Kidney (tissue), 14 donors: ENCODE measurements around the gene C3orf33. TPM values are rescaled to one million over a fixed set of nuclear protein-coding genes. Genes with fewer than 3 reads are reported as not detected.

ENCODE experiments used
- DNase-seq, 5 donors: peaks; one replicate each; pipeline ENCODE4 v3.0.0-alpha.2; 2013 to 2020
- FAIRE-seq: peaks from 2 replicates; lab custom pipeline; 2012; peaks lifted over from hg19 to GRCh38; lab: Jason Lieb, UNC
- H3K27ac ChIP-seq, 2 donors: one replicate each; pipeline ENCODE4 v1.7.0; 2013; ENCODE audit warnings: low read depth in 2 of 2, low read length in 2 of 2, inconsistent platforms in 1 of 2
- H3K27me3 ChIP-seq: one replicate; pipeline ENCODE4 v1.7.1; 2013; ENCODE audit warnings: low read length, inconsistent platforms; ENCODE audit not compliant: control insufficient read depth, insufficient read depth
- H3K36me3 ChIP-seq, 3 donors: one replicate each; pipeline versions ENCODE4 v1.7.0 to v1.7.1; 2013; ENCODE audit warnings: low read length in 3 of 3, control low read depth in 1 of 3, inconsistent platforms in 1 of 3; ENCODE audit not compliant: insufficient read depth in 3 of 3, control insufficient read depth in 2 of 3
- H3K4me1 ChIP-seq, 3 donors: one replicate each; pipeline versions ENCODE4 v1.7.0 to v1.7.1; 2013; ENCODE audit warnings: low read length in 3 of 3, inconsistent platforms in 1 of 3, low read depth in 1 of 3; ENCODE audit not compliant: control insufficient read depth in 2 of 3, insufficient read depth in 2 of 3
- H3K4me3 ChIP-seq, 3 donors: one replicate each; pipeline versions ENCODE4 v1.7.0 to v1.8.1; 2013; ENCODE audit warnings: low read length in 3 of 3, control low read depth in 1 of 3, inconsistent platforms in 1 of 3
- H3K9ac ChIP-seq, 3 donors: one replicate each; pipeline versions ENCODE4 v1.7.0 to v1.7.1; 2013; ENCODE audit warnings: low read length in 3 of 3, control low read depth in 1 of 3, inconsistent platforms in 1 of 3
- H3K9me3 ChIP-seq, 3 donors: one replicate each; pipeline versions ENCODE4 v1.7.0 to v1.7.1; 2013; ENCODE audit warnings: low read length in 3 of 3, control low read depth in 1 of 3, inconsistent platforms in 1 of 3; ENCODE audit not compliant: control insufficient read depth in 2 of 3, insufficient read depth in 1 of 3
- CTCF ChIP-seq: IDR thresholded peaks from 3 replicates; pipeline ENCODE4 v1.5.1; 2012; ENCODE audit warnings: mild to moderate bottlenecking, moderate library complexity, borderline replicate concordance; ENCODE audit not compliant: insufficient read depth; ENCODE audit errors: extremely low read depth
- intact Hi-C: fragments of 100-400 bp; cut with DNase I; formaldehyde crosslinking; loops from one replicate; pipeline ENCODE4 v1.11.1; 2022
- polyA plus RNA-seq: library from polyadenylated mRNA; stranded (reverse); fragments of 350-450 nt; fragmentation: Illumina TruSeq; extraction: RNeasy Lipid Tissue Mini Kit (QIAGEN cat#74804); gene quantifications from one replicate; pipeline ENCODE4 v1.2.3, GENCODE V29; 2014; ENCODE audit warnings: low read depth, low replicate concordance; ENCODE audit not compliant: insufficient read depth
- total RNA-seq: library from RNA; stranded (reverse); fragmentation: NEBNext Ultra II Directional; extraction: Animal tissue kit (Norgen Biotek cat#: 25700); gene quantifications from one replicate; pipeline ENCODE4 v1.2.1, GENCODE V29; 2021
- donor health status: control.
- donor health status: control.
- donor health status: control.
- donor health status: control.
- donor health status: control.
- donor health status: DM: yes; HTN: yes; CAD: no.
- donor health status: Normal renal cell carcinoma (clear cell type).

Gene C3orf33
- total and polyA plus RNA-seq, 2 donors from 2014 or later: 6.0 to 8.1 TPM

- intact Hi-C loops: no loop called here
- DNase-seq (no peak), FAIRE-seq (no peak)
- H3K4me1 ChIP-seq: no peaks in the 10 kb centered on the region
- TF ChIP-seq CTCF: no peak
- H3K27me3 ChIP-seq: no peaks in the 10 kb centered on the region
- H3K4me3 ChIP-seq: no peak overlapping the region
- H3K9me3 ChIP-seq: no peaks in the 10 kb centered on the region
- H3K9ac ChIP-seq: no peak overlapping the region
- H3K27ac ChIP-seq: no peak overlapping the region
- peaks cover 0 to 6% (median 0%) of the 10 kb centered on the region in 3 donors for H3K36me3 ChIP-seq
These were observed 14.9 kb downstream of the C3orf33 start for GRCh38 chr3:155791190-155791589.

- no peaks in the 10 kb centered on the region for H3K9me3 ChIP-seq
- H3K27ac ChIP-seq: no peak overlapping the region
- DNase-seq: peak in 1 of 5 donors; percentile 21
- no peak for FAIRE-seq
- H3K27me3 ChIP-seq: no peaks in the 10 kb centered on the region
- H3K36me3 ChIP-seq: peaks cover 0 to 6% (median 0%) of the 10 kb centered on the region in 3 donors
- H3K4me3 ChIP-seq: no peak overlapping the region
- no peak overlapping the region for H3K9ac ChIP-seq
- no peaks in the 10 kb centered on the region for H3K4me1 ChIP-seq
- intact Hi-C loops: no loop called here
- no peak for TF ChIP-seq CTCF
These were observed 15.7 kb downstream of the C3orf33 start for GRCh38 chr3:155790272-155790925.

- no peak for FAIRE-seq
- intact Hi-C loops: no loop called here
- TF ChIP-seq CTCF: no peak
- peak in 1 of 5 donors; percentile 7 for DNase-seq
- Histone ChIP-seq H3K9me3 (peaks cover 0 to 5% (median 3%) of the 10 kb centered on the region in 3 donors), H3K27me3 (no peaks in the 10 kb centered on the region), H3K36me3 (no peaks in the 10 kb centered on the region), H3K4me1 (no peaks in the 10 kb centered on the region), H3K4me3 (no peak overlapping the region), H3K9ac (no peak overlapping the region), H3K27ac (no peak overlapping the region)
These were observed 20.3 kb downstream of the C3orf33 start for GRCh38 chr3:155785662-155786295.
